ENCODE results near the gene PLCH1. TPM values are rescaled to one million over a fixed set of nuclear protein-coding genes. Genes with fewer than 3 reads are reported as not detected.

The PLCH1 gene
- total and polyA plus RNA-seq, 3 donors from 2014 or later, result 23.2 to 32.1 (median 29.3) TPM

DNA sequence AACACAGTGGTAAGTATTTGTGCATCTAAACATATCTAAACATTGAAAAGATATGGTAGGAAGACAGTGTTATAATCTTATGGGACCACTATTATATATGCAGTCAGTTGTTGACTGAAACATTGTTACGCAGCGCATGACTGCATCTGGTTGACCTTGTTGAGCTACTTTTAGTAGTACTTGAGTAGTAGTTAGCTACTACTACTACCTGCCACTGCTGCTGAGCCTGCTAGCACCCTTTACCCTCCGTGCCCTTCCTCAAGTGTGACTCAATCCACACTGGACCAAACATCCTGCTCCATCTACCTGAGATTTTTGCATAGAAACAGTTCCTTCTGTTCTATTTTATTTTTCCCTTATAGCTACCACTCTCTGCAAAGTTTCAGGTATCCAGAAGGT lies 327.8 kb downstream of the PLCH1 start:
- intact Hi-C loops (cut with DNase I; ENCODE audit: low total_unique reads), result no loop called here
- WGBS, 2 donors, result 75 to 97% methylated on average over 3 of the region's 3 CpGs
- no peak for TF ChIP-seq POLR2A (IDR thresholded peaks at IDR 0.05)
- TF ChIP-seq, protein P1, sequence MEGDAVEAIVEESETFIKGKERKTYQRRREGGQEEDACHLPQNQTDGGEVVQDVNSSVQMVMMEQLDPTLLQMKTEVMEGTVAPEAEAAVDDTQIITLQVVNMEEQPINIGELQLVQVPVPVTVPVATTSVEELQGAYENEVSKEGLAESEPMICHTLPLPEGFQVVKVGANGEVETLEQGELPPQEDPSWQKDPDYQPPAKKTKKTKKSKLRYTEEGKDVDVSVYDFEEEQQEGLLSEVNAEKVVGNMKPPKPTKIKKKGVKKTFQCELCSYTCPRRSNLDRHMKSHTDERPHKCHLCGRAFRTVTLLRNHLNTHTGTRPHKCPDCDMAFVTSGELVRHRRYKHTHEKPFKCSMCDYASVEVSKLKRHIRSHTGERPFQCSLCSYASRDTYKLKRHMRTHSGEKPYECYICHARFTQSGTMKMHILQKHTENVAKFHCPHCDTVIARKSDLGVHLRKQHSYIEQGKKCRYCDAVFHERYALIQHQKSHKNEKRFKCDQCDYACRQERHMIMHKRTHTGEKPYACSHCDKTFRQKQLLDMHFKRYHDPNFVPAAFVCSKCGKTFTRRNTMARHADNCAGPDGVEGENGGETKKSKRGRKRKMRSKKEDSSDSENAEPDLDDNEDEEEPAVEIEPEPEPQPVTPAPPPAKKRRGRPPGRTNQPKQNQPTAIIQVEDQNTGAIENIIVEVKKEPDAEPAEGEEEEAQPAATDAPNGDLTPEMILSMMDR (IDR thresholded peaks at IDR 0.05), result no peak
- Histone ChIP-seq H3K36me3 (ENCODE audit: low read depth, missing control alignments) (no peaks in the 10 kb centered on the region), H3K27me3 (no peaks in the 10 kb centered on the region), H3K4me1 (no peaks in the 10 kb centered on the region), H3K27ac (no peak overlapping the region), H3K4me3 (no peak overlapping the region), H3K9me3 (no peaks in the 10 kb centered on the region)
- no peak for DNase-seq

DNA sequence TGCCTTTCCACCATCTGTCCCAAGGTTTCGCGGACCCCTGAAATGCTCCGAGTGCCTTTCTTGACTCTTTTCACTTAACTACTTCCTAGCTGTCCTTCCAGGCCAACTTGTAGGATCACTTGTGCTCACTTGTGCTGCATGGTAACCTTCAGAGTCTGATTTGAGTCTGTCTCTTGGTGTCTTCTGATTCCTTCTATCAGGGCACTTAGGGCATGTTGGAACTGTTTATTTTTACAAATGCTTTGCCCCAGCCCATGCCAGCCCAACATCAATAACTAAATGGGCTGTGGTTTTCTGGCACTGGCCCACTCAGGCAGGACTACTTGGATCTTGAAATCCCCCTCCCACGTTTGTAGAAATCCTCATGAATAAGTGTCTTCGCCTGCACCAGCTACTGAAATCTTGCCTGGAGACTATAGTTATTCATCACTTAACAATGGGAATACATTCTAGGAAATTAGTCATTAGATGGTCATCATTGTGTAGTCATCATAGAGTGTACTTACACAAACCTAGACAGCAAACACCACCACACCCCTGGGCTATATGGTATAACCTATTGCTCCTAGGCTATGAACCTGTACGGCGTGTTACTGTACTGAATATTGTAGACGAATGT lies 328.3 kb downstream of the PLCH1 start:
- TF ChIP-seq, protein P1 (IDR thresholded peaks at IDR 0.05), result no peak
- no peak for TF ChIP-seq POLR2A (IDR thresholded peaks at IDR 0.05)
- Histone ChIP-seq H3K4me1 (no peaks in the 10 kb centered on the region), H3K9me3 (no peaks in the 10 kb centered on the region), H3K27ac (no peak overlapping the region), H3K27me3 (no peaks in the 10 kb centered on the region), H3K36me3 (ENCODE audit: low read depth, missing control alignments) (no peaks in the 10 kb centered on the region), H3K4me3 (no peak overlapping the region)
- 87 to 91% methylated on average over 8 of the region's 8 CpGs for WGBS, 2 donors
- intact Hi-C loops (cut with DNase I; ENCODE audit: low total_unique reads), result no loop called here
- no peak for DNase-seq

DNA sequence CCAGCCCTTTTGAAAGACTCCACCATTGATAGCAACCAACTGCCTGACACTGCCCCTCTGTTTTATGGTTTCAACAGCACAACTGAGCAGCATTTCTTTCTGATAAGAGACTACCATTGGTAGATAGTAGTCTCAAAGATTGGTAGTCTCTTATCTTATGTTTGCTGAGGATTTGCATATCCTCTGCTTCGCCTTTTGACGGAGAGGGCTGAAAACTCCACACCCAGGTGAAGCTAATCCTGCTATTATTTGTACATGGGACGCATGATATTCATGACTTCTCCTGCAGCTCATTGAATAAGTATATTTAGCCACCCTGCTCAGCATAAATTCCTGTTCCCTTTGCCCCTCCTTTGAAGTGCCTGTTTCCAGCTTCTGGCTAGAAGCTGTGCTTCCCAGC lies 332.0 kb downstream of the PLCH1 start:
- no peak for DNase-seq

DNA sequence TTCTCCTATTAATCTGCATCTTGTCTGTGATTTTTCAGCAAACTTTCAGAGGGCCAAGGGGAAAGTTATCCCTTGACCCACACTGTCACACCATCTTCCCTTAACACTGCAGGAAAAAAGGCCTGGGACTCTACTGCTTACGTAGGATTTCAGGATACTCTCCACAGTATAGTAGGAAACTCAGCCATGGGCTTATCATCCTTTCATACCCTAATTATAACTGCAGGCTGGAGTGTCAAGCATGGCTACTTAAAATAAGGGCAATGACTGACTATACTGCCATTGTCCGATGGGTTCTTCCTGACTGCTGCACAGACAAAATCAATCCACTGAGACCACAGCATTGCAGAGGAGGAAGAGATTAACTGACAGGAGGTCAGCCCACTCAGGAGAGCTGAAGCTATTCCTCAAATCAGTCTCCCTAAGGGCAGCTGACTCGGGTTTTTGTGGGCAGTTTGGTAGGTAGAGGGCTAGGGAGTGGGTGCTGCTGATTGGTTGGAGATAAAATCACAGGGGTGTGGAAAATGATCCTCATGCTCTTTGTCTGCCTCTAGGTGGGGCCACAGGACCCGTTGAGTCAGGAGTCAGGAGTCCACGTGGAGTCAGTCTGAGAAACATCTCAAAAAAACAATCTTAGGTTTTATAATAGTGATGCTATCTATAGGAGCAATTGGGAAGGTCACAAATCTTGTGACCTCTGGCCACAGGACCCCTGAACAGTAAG lies 333.2 kb downstream of the PLCH1 start:
- Histone ChIP-seq H3K4me3 (no peak overlapping the region), H3K9me3 (no peaks in the 10 kb centered on the region), H3K36me3 (ENCODE audit: low read depth, missing control alignments) (no peaks in the 10 kb centered on the region), H3K27me3 (no peaks in the 10 kb centered on the region), H3K27ac (no peak overlapping the region), H3K4me1 (no peaks in the 10 kb centered on the region)
- DNase-seq, result no peak
- WGBS, 2 donors, result 90 to 91% methylated on average over 5 of the region's 5 CpGs
- TF ChIP-seq POLR2A (IDR thresholded peaks at IDR 0.05), result no peak
- TF ChIP-seq, protein P1 (IDR thresholded peaks at IDR 0.05), result no peak
- intact Hi-C loops (cut with DNase I; ENCODE audit: low total_unique reads), result no loop called here

More for the DNA sequence above, 332.0 kb downstream of the PLCH1 start:
- H3K27me3 ChIP-seq, result no peaks in the 10 kb centered on the region
- H3K36me3 ChIP-seq (ENCODE audit: low read depth, missing control alignments), result no peaks in the 10 kb centered on the region
- no peak overlapping the region for H3K4me3 ChIP-seq
- WGBS, 2 donors, result 91 to 96% methylated on average over 3 of the region's 3 CpGs
- no peak overlapping the region for H3K27ac ChIP-seq
- no peak for TF ChIP-seq POLR2A (IDR thresholded peaks at IDR 0.05)
- TF ChIP-seq, protein P1 (IDR thresholded peaks at IDR 0.05), result no peak
- intact Hi-C loops (cut with DNase I; ENCODE audit: low total_unique reads), result no loop called here
- no peaks in the 10 kb centered on the region for H3K4me1 ChIP-seq
- no peaks in the 10 kb centered on the region for H3K9me3 ChIP-seq

DNA sequence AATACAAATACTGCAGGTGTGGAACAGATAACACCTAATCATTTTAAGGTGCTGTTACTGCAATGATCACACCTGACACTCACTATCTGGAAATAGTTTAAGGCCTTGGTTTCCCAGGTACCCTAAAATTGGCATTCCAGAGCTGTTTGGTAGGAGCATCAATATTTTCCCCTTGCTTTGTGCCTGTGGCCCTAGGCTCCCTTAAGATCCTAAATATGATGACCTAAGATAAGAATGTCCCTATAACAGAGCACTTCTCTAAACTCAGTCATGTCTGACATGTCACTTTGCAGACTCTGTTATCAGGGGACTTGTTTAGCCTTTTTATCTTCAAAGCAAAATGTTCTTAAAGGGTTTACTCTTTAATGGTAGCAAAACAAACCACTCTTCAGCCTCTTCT lies 335.5 kb downstream of the PLCH1 start:
- no peaks in the 10 kb centered on the region for H3K27me3 ChIP-seq
- no peak overlapping the region for H3K4me3 ChIP-seq
- no peak for DNase-seq
- TF ChIP-seq, protein P1 (IDR thresholded peaks at IDR 0.05), result no peak
- TF ChIP-seq POLR2A (IDR thresholded peaks at IDR 0.05), result no peak
- no peaks in the 10 kb centered on the region for H3K9me3 ChIP-seq
- H3K36me3 ChIP-seq (ENCODE audit: low read depth, missing control alignments), result no peaks in the 10 kb centered on the region
- H3K4me1 ChIP-seq, result no peaks in the 10 kb centered on the region
- no peak overlapping the region for H3K27ac ChIP-seq
- intact Hi-C loops (cut with DNase I; ENCODE audit: low total_unique reads), result no loop called here
